Activated CD4-positive, alpha-beta T cell treated with anti-CD3 and anti-CD28 coated beads, Interleukin-2, amount 10 ng/mL, durations not matched to agents 7 days and 5 days (primary cell): ENCODE results near the gene NDUFS3. TPM values are rescaled to one million over a fixed set of nuclear protein-coding genes. Genes with fewer than 3 reads are reported as not detected.
A peak's percentile ranks its signal among the peaks of the same experiment; 100 is the strongest.

Experiments used
- CTCF ChIA-PET: fragments of 350-600 bp; sonication (Branson Sonifier 250); formaldehyde crosslinking; loops from one replicate; lab custom pipeline; 2021; ENCODE audit warnings: antibody characterized with exemption; lab: Charles Lee
- POLR2A ChIA-PET: fragments of 350-600 bp; sonication (Branson Sonifier 250); formaldehyde crosslinking; loops from one replicate; lab custom pipeline; 2021; ENCODE audit warnings: antibody characterized with exemption; lab: Charles Lee
- DNase-seq: peaks from one replicate; pipeline ENCODE4 v3.0.0-alpha.2; 2020
- H3K27ac Mint-ChIP-seq: one replicate; pipeline ENCODE4 v1.8.0; 2021; ENCODE audit warnings: mild to moderate bottlenecking, moderate library complexity, mixed read lengths
- H3K27me3 Mint-ChIP-seq: one replicate; pipeline ENCODE4 v1.8.0; 2021; ENCODE audit warnings: mixed read lengths
- H3K36me3 Mint-ChIP-seq: one replicate; pipeline ENCODE4 v1.8.0; 2021; ENCODE audit warnings: low read depth, mixed read lengths
- H3K4me1 Mint-ChIP-seq: one replicate; pipeline ENCODE4 v1.8.0; 2021; ENCODE audit warnings: mixed read lengths
- H3K4me3 Mint-ChIP-seq: one replicate; pipeline ENCODE4 v1.8.0; 2021; ENCODE audit warnings: mild to moderate bottlenecking, moderate library complexity, mixed read lengths
- H3K9me3 Mint-ChIP-seq: one replicate; pipeline ENCODE4 v1.8.0; 2021; ENCODE audit warnings: mixed read lengths
- total RNA-seq, 2 experiments: library from RNA; stranded (reverse); gene quantifications; one replicate each; pipeline ENCODE4 v1.2.3, GENCODE V29; 2021

NDUFS3 gene
- total RNA-seq, 2 experiments from 2014 or later = 105 to 110 TPM

GRCh38 chr11:47595029-47595428 lies 16.2 kb downstream of the NDUFS3 start:
- H3K4me1 Mint-ChIP-seq = peaks cover 20% of the 10 kb centered on the region
- no peak for DNase-seq
- H3K36me3 Mint-ChIP-seq = no peaks in the 10 kb centered on the region
- POLR2A ChIA-PET = no interaction called here
- H3K4me3 Mint-ChIP-seq = no peak overlapping the region
- no peaks in the 10 kb centered on the region for H3K9me3 Mint-ChIP-seq
- peaks cover 34% of the 10 kb centered on the region for H3K27me3 Mint-ChIP-seq
- CTCF ChIA-PET = interaction anchor here (0.6 to 1.4 kb wide), 5 partner anchors 13 to 1261 kb away, joined by 3 read pairs; no protein-coding TSS in a partner anchor
- no peak overlapping the region for H3K27ac Mint-ChIP-seq

- peaks cover 20% of the 10 kb centered on the region for H3K4me1 Mint-ChIP-seq
- CTCF ChIA-PET = interaction anchor here (0.6 to 1.3 kb wide), 4 partner anchors 11 to 798 kb away, joined by 3 to 7 read pairs (median 3); no protein-coding TSS in a partner anchor
- POLR2A ChIA-PET = no interaction called here
- H3K4me3 Mint-ChIP-seq = no peak overlapping the region
- no peak for DNase-seq
- peaks cover 34% of the 10 kb centered on the region for H3K27me3 Mint-ChIP-seq
- no peak overlapping the region for H3K27ac Mint-ChIP-seq
- no peaks in the 10 kb centered on the region for H3K36me3 Mint-ChIP-seq
- H3K9me3 Mint-ChIP-seq = no peaks in the 10 kb centered on the region
These were observed 17.1 kb downstream of the NDUFS3 start for GRCh38 chr11:47595967-47596366.

- no peak for DNase-seq
- no peak overlapping the region for H3K4me3 Mint-ChIP-seq
- H3K4me1 Mint-ChIP-seq = no peaks in the 10 kb centered on the region
- ChIA-PET CTCF (interaction anchor here (0.6 kb wide), 1 partner anchor 342 kb away, joined by 4 read pairs; no protein-coding TSS in a partner anchor), POLR2A (no interaction called here)
- no peak overlapping the region for H3K27ac Mint-ChIP-seq
- H3K9me3 Mint-ChIP-seq = no peaks in the 10 kb centered on the region
- H3K36me3 Mint-ChIP-seq = no peaks in the 10 kb centered on the region
- peaks cover 11% of the 10 kb centered on the region for H3K27me3 Mint-ChIP-seq
These were observed 21.0 kb downstream of the NDUFS3 start for GRCh38 chr11:47599902-47600301.

GRCh38 chr11:47603295-47603694 lies 24.4 kb downstream of the NDUFS3 start:
- ChIA-PET CTCF (interaction anchor here (0.9 kb wide), 1 partner anchor 9 kb away, joined by 3 read pairs; no protein-coding TSS in a partner anchor), POLR2A (no interaction called here)
- Mint-ChIP-seq H3K27ac (no peak overlapping the region), H3K36me3 (no peaks in the 10 kb centered on the region), H3K4me1 (no peaks in the 10 kb centered on the region), H3K9me3 (no peaks in the 10 kb centered on the region), H3K27me3 (no peaks in the 10 kb centered on the region), H3K4me3 (no peak overlapping the region)
- DNase-seq = no peak

GRCh38 chr11:47605921-47606320 lies 27.0 kb downstream of the NDUFS3 start:
- no peaks in the 10 kb centered on the region for H3K9me3 Mint-ChIP-seq
- H3K27me3 Mint-ChIP-seq = no peaks in the 10 kb centered on the region
- ChIA-PET POLR2A (no interaction called here), CTCF (interaction anchor here (2.1 kb wide), 2 partner anchors 10 to 25 kb away, joined by 4 to 7 read pairs; no protein-coding TSS in a partner anchor)
- DNase-seq = no peak
- no peak overlapping the region for H3K4me3 Mint-ChIP-seq
- H3K4me1 Mint-ChIP-seq = peaks cover 6% of the 10 kb centered on the region
- no peak overlapping the region for H3K27ac Mint-ChIP-seq
- H3K36me3 Mint-ChIP-seq = no peaks in the 10 kb centered on the region

GRCh38 chr11:47606731-47607130 lies 27.9 kb downstream of the NDUFS3 start:
- Mint-ChIP-seq H3K27ac (no peak overlapping the region), H3K9me3 (no peaks in the 10 kb centered on the region), H3K36me3 (no peaks in the 10 kb centered on the region), H3K4me3 (no peak overlapping the region), H3K27me3 (no peaks in the 10 kb centered on the region), H3K4me1 (peaks cover 6% of the 10 kb centered on the region)
- no peak for DNase-seq
- ChIA-PET CTCF (interaction anchor here (0.5 to 2.1 kb wide), 5 partner anchors 10 to 1444 kb away, joined by 3 to 7 read pairs (median 3); no protein-coding TSS in a partner anchor), POLR2A (no interaction called here)

GRCh38 chr11:47607380-47607779 lies 28.5 kb downstream of the NDUFS3 start:
- no peak for DNase-seq
- H3K9me3 Mint-ChIP-seq = no peaks in the 10 kb centered on the region
- ChIA-PET CTCF (interaction anchor here (0.5 to 2.1 kb wide), 5 partner anchors 11 to 448 kb away, joined by 3 to 7 read pairs (median 3); no protein-coding TSS in a partner anchor), POLR2A (no interaction called here)
- peaks cover 6% of the 10 kb centered on the region for H3K4me1 Mint-ChIP-seq
- H3K27me3 Mint-ChIP-seq = no peaks in the 10 kb centered on the region
- no peak overlapping the region for H3K4me3 Mint-ChIP-seq
- no peak overlapping the region for H3K27ac Mint-ChIP-seq
- H3K36me3 Mint-ChIP-seq = no peaks in the 10 kb centered on the region

- no peaks in the 10 kb centered on the region for H3K9me3 Mint-ChIP-seq
- H3K4me3 Mint-ChIP-seq = no peak overlapping the region
- POLR2A ChIA-PET = no interaction called here
- H3K4me1 Mint-ChIP-seq = peaks cover 6% of the 10 kb centered on the region
- no peak overlapping the region for H3K27ac Mint-ChIP-seq
- CTCF ChIA-PET = interaction anchor here (1.3 to 1.7 kb wide), 2 partner anchors 11 to 58 kb away, joined by 3 to 4 read pairs; no protein-coding TSS in a partner anchor
- no peak for DNase-seq
- H3K27me3 Mint-ChIP-seq = no peaks in the 10 kb centered on the region
- no peaks in the 10 kb centered on the region for H3K36me3 Mint-ChIP-seq
These were observed 30.8 kb downstream of the NDUFS3 start for GRCh38 chr11:47609675-47610074.

GRCh38 chr11:47611348-47611794 lies 32.5 kb downstream of the NDUFS3 start:
- H3K9me3 Mint-ChIP-seq = no peaks in the 10 kb centered on the region
- H3K27me3 Mint-ChIP-seq = no peaks in the 10 kb centered on the region
- ChIA-PET CTCF (interaction anchor here (0.6 to 1.7 kb wide), 3 partner anchors 8 to 55 kb away, joined by 3 to 4 read pairs (median 4); no protein-coding TSS in a partner anchor), POLR2A (no interaction called here)
- H3K27ac Mint-ChIP-seq = peak overlapping the region; percentile 28
- H3K4me3 Mint-ChIP-seq = no peak overlapping the region
- peaks cover 6% of the 10 kb centered on the region for H3K4me1 Mint-ChIP-seq
- no peak for DNase-seq
- H3K36me3 Mint-ChIP-seq = peaks cover 2% of the 10 kb centered on the region

- Mint-ChIP-seq H3K4me3 (no peak overlapping the region), H3K36me3 (peaks cover 11% of the 10 kb centered on the region), H3K27me3 (no peaks in the 10 kb centered on the region), H3K27ac (no peak overlapping the region), H3K9me3 (no peaks in the 10 kb centered on the region), H3K4me1 (peaks cover 6% of the 10 kb centered on the region)
- ChIA-PET POLR2A (no interaction called here), CTCF (interaction anchor here (1.1 kb wide), 1 partner anchor 139 kb away, joined by 3 read pairs; no protein-coding TSS in a partner anchor)
- DNase-seq = no peak
These were observed 36.4 kb downstream of the NDUFS3 start for GRCh38 chr11:47615249-47615648.

GRCh38 chr11:47616726-47617416 lies 38.0 kb downstream of the NDUFS3 start:
- no peak overlapping the region for H3K4me3 Mint-ChIP-seq
- ChIA-PET POLR2A (interaction anchor here (0.6 kb wide), 1 partner anchor 1190 kb away, joined by 3 read pairs; no protein-coding TSS in a partner anchor), CTCF (interaction anchor here (0.7 to 1.3 kb wide), 6 partner anchors 12 to 262 kb away, joined by 3 to 5 read pairs (median 3); no protein-coding TSS in a partner anchor)
- no peaks in the 10 kb centered on the region for H3K9me3 Mint-ChIP-seq
- no peak overlapping the region for H3K27ac Mint-ChIP-seq
- H3K27me3 Mint-ChIP-seq = no peaks in the 10 kb centered on the region
- H3K4me1 Mint-ChIP-seq = peaks cover 6% of the 10 kb centered on the region
- H3K36me3 Mint-ChIP-seq = peaks cover 15% of the 10 kb centered on the region
- peak; percentile 35 for DNase-seq

- H3K27me3 Mint-ChIP-seq = no peaks in the 10 kb centered on the region
- peaks cover 16% of the 10 kb centered on the region for H3K36me3 Mint-ChIP-seq
- H3K9me3 Mint-ChIP-seq = no peaks in the 10 kb centered on the region
- no peak overlapping the region for H3K4me3 Mint-ChIP-seq
- DNase-seq = no peak
- peaks cover 6% of the 10 kb centered on the region for H3K4me1 Mint-ChIP-seq
- H3K27ac Mint-ChIP-seq = no peak overlapping the region
- ChIA-PET CTCF (interaction anchor here (0.8 to 1.3 kb wide), 4 partner anchors 11 to 146 kb away, joined by 3 to 4 read pairs (median 3); no protein-coding TSS in a partner anchor), POLR2A (interaction anchor here (0.6 kb wide), 1 partner anchor 1190 kb away, joined by 3 read pairs; no protein-coding TSS in a partner anchor)
These were observed 38.5 kb downstream of the NDUFS3 start for GRCh38 chr11:47617417-47617809.
